ENCODE data around the gene KRTAP5-3.

The KRTAP5-3 gene

GRCh38 chr11:1562469-1563148 lies 45.7 kb downstream of the KRTAP5-3 start:
- DNase-seq (ENCODE audit: low spot score) = no peak
- no peak overlapping the region for H3K27ac ChIP-seq
- TF ChIP-seq CTCF (IDR thresholded peaks at IDR 0.05) = no peak
- no peak overlapping the region for H3K4me3 ChIP-seq

- Histone ChIP-seq H3K27ac (peak overlapping the region in 1 of 2 donors; percentile 100), H3K4me3 (no peak overlapping the region)
- no peak for TF ChIP-seq CTCF (IDR thresholded peaks at IDR 0.05)
- DNase-seq (ENCODE audit: low spot score) = no peak
These were observed 46.3 kb downstream of the KRTAP5-3 start for GRCh38 chr11:1561955-1562354.

- no peak for DNase-seq (ENCODE audit: low spot score)
These were observed 47.0 kb downstream of the KRTAP5-3 start for GRCh38 chr11:1561266-1561665.

GRCh38 chr11:1560649-1561251 lies 47.5 kb downstream of the KRTAP5-3 start:
- Histone ChIP-seq H3K4me3 (no peak overlapping the region), H3K27ac (peak overlapping the region; percentile 97 to 100)
- DNase-seq (ENCODE audit: low spot score) = no peak
- no peak for TF ChIP-seq CTCF (IDR thresholded peaks at IDR 0.05)

More at GRCh38 chr11:1561266-1561665, 47.0 kb downstream of the KRTAP5-3 start:
- Histone ChIP-seq H3K4me3 (no peak overlapping the region), H3K27ac (peak overlapping the region; percentile 97 to 100)
- TF ChIP-seq CTCF (IDR thresholded peaks at IDR 0.05) = no peak

GRCh38 chr11:1560002-1560648 lies 48.1 kb downstream of the KRTAP5-3 start:
- DNase-seq (ENCODE audit: low spot score) = no peak
- peak overlapping the region; percentile 97 to 100 for H3K27ac ChIP-seq

More at GRCh38 chr11:1560002-1560648, 48.1 kb downstream of the KRTAP5-3 start:
- no peak for TF ChIP-seq CTCF (IDR thresholded peaks at IDR 0.05)
- H3K4me3 ChIP-seq = no peak overlapping the region

Data from coronary artery (tissue), 2 donors.